HG03342 (cell line): Measurements from ENCODE around the gene FKBP1C.
"Not testable (repeated sequence)": the region's sequence is repeated elsewhere in the genome, so short reads cannot be mapped to it uniquely, and the experiment has no call there.

Experiments used
- ATAC-seq: cut with Tn5 transposase; IDR thresholded peaks from one replicate; pipeline ENCODE4 v1.9.1; 2021; ENCODE audit warnings: mild to moderate bottlenecking, moderate library complexity; ENCODE audit not compliant: unreplicated experiment

Gene FKBP1C

DNA sequence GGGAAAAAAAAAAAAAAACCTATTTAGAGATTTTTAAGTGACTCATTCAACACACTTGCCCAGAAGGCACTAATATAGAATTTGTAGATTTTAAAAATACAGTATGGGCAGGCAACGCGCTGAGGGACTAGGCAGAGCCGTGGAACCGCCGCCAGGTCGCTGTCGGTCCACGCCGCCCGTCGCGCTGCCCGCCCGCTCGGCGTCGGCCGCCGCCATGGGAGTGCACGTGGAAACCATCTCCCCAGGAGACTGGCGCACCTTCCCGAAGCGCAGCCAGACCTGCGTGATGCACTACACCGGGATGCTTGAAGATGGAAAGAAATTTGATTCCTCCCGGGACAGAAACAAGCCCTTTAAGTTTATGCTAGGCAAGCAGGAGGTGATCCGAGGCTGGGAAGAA lies at the start of gene FKBP1C:
FKBP1C (plus strand) TSS at position 127 of the 400 bp plus-strand sequence.
- ATAC-seq, result not testable (repeated sequence)

DNA sequence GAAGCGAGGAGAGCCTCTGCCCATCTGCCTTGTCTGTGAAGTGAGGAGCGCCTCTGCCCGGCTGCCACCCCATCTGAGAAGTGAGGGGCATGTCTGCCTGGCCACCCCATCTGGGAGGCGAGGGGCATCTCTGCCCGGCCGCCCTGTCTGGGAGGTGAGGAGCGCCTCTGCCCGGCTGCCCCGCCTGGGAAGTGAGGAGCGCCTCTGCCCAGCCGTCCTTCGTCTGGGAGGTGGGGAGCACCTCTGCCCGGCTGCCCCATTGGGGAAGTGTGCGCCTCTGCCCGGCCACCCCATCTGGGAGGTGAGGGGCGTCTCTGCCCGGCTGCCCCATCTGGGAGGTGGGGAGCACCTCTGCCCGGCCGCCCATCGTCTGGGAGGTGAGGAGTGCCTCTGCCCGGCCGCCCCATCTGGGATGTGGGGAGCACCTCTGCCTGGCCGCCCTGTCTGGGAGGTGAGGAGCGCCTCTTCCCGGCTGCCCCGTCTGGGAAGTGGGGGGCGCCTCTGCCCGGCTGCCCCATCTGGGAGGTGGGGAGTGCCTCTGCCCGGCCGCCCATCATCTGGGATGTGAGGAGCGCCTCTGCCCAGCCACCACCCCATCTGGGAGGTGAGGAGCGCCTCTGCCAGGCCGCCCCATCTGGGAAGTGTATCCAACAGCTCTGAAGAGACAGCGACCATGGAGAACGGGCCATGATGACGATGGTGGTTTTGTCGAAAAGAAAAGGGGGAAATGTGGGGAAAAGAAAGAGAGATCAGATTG lies 47.0 kb upstream of the FKBP1C start:
- ATAC-seq, result not testable (repeated sequence)

DNA sequence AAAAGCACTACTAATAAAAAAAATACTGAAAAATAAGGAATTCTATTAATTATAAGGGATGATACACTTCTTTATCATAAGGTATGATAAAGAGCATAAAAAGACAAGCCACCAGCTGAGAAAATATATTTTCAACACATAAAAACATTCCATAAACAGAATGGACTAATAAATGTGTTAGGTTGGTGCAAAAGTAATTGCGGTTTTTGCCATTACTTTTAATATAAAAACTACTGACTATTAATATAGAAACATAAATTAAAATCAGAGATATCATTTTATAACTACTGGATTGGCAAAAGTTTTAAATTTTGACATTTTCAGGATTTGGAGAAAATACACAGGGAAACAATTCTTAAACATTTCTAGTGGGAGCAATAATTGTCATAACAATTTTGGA lies 37.1 kb upstream of the FKBP1C start:
- ATAC-seq, result no peak

DNA sequence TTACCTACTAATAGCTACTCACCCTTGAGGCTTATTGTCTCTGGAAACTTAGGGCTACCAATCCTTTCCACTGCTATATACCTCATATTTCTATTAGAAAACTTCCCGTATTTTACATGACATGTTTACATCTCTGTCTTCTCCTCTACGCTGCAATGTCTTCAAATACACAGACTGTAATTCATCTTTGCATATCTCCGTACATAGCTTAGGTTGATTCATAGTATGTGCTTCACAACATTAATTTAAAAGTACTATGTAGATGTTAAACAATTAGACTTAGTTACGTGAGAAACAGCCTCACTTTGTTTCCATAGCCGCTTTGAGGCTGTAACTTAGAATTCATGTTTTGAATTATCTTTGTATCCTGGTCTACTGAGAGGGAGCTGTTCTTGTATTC lies 35.1 kb upstream of the FKBP1C start:
- ATAC-seq, result no peak

DNA sequence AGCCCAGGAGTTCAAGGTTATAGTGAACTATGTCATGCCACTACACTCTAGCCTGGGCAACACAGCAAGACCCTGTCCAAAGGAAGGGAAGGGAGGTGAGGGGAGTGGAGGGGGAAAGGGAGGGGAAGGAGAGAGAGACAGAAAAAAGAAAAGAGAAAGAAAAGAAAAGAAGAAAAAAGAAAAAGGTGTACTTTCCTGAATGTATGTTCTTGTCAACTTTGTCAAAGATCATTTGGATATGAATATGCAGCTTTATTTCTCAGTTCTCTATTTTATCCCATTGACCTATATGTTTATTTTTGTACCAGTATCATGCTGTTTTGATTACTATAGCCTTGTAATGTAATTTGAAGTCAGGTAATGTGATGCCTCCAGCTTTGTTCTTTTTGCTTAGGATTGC lies 30.9 kb upstream of the FKBP1C start:
- no peak for ATAC-seq

DNA sequence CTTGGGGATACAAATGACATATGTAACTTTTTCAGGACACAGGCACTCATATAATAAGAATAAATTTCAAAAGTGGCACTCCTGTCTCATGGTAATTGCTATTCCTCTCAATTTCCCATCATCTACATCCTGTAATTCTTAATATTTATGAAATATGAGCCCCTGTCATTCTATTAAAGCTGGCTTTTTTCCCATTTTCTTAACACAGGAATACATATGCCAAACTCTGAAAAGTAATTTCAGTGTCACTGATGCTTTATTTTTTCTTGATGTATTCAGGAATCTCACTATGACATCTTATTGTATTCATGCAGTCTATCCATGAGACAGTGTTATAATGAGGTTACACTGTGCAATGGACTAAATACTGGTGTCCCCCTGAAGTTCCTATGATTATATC lies 24.3 kb upstream of the FKBP1C start:
- ATAC-seq, result no peak

DNA sequence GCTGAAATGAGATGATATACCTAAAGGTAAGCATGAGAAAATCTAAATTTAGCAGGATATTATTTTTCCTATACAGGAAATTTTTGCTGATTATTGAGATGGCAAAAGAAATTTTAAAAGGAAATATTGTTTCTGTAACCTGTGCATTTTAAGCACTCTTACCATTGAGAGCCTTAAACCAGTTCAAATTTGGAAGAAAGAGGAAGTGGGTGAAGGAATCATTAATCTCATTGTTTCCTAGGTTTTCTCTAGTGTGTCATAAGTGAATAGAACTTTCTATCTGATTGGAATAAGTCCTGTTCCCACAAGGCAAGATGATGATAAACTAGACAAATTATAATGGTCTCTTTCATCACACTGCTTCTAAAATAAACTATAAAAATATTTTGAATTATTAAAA lies 22.4 kb upstream of the FKBP1C start:
- ATAC-seq, result no peak

DNA sequence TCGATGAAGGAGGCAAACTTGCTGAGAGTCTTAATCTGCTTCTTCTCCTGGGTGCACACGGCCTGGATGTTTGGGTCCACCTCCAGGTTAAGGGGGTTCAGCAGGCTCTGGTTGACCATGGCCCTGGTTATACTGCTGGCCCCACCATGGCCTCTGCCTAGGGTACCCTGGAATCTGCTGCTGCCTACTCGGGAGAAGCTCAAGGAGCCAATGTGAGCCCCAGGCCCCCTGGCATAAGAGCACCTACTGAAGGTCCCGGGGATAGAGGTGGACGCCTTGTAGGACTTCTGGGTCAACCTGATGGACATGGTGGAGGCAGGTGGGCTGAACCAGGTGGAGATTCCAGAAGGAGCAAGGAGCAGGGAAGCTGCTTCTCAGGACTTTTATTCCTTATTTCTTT lies 17.9 kb upstream of the FKBP1C start:
- no peak for ATAC-seq

DNA sequence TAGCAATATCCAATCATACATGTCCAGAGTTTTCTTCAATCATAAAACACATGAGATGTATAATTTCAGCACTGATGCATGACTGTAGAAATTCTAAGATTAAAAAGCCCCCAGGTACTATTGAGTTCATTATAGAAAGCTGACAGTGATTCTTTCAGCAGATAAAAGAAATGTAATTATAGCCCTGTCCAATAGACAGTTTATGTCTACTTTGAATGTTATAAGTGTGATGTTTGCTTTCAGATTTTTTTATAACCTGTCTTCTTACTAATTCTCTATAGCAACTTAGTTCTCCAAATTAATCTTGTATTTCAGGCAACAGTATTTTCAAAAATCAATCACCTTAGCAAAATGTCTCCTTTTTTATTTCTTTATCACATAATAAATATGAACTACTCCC lies 13.5 kb upstream of the FKBP1C start:
- ATAC-seq, result no peak

DNA sequence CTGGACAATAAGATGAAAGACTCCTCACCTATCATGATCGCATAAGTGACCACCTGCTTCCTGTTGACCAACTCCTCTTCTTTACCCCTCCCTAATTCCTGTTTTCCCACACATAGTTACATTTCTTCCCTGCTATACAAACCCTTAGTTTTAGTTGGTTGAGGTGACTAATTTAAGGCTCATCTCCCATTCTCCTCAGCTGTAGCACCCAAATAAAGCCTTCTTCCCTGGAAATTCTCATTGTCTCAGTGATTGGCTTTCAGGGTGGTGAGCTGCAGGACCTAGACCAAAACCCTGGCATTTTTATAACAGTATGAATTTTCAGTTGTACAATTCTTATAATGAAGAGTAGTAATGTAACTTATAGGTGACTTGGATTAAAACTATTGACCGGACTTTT lies 2.1 kb downstream of the FKBP1C start:
- ATAC-seq, result no peak

DNA sequence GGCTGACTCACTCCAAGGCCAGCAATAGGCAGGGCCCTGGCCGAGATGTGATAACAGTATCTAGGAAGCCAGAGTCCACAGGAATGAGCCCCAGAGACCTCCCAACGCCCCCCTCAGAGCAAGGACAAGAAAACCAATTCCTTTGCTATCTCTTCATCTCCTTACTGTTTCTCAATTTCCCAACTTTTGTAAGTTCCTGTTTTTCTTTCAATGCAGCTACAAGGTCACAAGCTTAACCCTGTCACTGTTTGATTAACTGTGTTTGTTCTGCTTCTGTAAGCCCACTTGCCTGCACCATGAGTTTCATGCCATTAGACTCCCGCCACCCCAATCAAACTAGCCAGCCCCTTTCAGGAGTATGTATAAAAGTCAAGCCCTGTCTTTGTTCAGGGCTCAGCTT lies 3.5 kb downstream of the FKBP1C start:
- ATAC-seq, result no peak

DNA sequence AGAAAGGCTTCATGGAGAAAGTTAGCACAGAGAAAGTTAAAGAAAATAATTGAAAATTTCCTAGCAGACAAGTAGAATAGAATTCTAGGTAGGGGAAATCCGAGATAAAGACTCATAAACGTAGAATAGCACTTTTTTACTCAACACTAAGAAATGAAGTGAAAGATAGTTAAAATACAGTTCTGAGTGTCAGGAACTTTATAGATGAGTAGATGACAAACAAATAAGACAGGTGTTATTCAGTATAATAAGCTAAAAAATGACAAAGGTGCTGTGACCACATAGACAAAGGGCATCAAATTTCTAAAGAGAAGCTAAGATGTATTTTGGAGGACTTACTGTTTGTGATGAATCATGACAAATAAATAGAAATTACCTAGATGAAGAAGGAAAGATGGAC lies 12.9 kb downstream of the FKBP1C start:
- no peak for ATAC-seq

DNA sequence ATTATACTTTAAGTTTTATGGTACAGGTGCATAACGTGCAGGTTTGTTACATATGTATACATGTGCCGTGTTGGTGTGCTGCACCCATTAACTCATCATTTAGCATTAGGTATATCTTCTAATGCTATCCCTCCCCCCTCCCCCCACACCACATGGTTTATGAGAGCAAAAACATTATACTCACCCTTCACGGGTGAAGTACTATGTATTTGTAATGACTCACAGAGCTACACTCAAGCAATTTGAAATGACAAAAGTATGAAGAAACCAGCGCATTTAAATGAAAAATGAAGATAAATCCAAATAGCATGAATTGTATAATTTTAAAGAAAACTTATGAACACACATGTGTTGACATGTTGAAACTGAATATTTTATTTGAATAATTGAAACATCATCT lies 14.7 kb downstream of the FKBP1C start:
- ATAC-seq, result not testable (repeated sequence)

DNA sequence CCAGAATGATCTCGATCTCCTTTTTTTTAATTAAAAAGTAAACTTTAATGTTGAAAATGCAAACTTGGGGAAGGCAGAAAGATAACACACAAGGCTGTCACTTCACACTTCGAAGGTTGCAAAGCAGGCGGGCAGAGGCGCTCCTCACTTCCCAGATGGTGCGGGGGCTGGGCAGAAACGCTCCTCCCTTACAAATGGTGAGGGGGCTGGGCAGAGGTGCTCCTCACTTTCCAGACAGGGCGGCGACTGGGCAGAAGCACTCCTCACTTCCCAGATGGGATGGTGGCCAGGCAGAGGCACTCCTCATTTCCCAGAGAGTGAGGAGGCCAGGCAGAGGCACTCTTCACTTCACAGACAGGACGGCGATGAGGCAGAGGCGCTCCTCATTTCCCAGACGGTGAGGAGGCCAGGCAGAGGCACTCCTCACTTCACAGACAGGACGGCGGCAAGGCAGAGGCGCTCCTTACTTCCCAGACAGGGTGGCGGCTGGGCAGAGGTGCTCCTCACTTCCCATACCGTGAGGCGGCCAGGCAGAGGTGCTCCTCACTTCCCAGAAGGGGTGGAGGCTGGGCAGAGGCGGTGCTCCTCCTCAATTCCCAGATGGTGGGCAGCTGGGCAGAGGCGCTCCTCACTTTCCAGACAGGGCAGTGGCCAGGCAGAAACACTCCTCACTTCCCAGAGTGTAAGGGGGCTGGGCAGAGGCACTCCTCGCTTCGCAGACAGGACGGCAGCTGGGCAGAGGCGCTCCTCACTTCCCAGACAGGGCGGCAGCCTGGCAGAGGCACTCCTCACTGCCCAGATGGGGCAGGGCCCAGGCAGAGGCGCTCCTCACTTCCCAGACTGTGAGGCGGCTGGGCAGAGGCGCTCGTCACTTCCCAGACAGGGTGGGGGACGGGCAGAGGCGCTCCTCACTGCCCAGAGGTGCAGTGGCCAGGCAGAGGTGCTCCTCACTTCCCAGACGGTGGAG lies 16.9 kb downstream of the FKBP1C start:
- not testable (repeated sequence) for ATAC-seq

DNA sequence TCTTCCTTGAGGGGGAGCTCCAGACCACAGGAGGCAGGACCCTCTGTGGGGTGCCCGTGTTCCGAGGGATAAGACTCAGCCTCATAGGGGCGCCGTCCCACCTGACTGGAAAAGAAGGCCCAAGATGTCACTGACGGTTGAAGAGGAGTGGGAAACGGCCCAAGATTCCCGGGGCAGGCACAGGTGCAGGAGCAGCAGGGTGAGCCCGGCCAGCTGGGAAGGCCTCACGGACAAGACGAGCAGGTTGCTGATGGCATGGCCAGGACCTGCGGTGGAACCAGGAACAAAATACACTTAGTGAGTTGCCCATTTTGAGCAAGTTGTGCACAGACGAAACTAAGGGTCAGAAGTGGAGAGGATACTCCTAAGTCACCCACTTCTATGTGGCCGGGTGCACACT lies 18.8 kb downstream of the FKBP1C start:
- not testable (repeated sequence) for ATAC-seq

DNA sequence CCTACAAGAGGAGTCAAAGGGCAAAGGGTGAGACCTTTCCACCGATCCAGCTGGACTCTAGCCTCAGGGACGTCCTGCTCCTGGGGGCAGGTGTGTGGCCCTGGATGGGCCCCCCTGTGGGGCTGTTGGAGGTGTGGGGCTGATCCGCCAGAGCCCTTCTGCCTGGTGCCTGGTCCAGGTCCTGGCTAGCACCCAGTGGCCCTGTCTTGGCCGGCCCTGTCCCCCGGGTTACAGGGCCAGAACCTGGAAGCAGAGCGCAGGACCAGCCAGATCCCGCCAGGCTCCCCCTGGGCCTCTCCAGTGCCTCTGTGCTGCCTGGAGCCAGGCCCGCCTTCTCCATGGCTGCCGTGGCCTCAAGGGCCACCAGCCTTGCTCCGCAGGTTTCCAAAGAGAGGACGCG lies 19.2 kb downstream of the FKBP1C start:
- ATAC-seq, result not testable (repeated sequence)

DNA sequence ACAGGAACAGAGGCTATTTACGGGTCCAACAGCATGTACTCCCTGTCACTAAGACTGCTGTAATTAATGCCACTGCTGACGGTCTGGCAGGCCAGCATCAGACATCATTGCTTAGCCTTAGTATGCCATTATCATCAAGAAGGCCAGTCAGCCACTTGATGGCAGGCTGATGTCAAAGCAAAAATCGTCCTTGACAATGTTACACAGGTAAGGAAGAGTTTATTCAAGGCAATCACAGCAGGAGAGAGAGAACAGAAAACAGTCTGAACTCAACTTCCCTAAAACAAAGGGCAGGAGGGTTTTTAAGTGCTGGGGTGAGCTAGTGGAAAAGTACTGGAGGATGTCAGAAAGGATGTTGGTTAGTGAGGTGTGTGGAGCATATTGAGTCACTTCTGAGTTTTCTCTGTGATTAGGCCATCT lies 25.1 kb downstream of the FKBP1C start:
- ATAC-seq, result peak; percentile 69

DNA sequence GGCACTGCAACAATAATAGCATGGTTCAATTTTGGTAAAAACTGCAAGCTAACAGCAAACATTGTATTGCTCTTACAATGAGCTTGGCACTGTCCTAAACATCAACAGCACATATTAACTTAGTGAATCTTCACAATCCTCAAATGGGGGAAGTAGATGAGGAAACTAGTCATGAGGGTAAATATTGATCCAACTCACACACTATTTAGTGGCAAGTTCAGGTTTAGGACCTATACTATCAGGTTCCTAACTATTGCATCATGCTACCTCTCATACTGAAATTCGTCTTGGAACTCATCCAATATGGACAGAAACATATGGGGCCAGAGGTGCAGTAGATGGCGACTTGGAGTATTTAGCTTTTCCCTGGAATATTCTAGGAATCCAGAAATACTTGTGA lies 34.2 kb downstream of the FKBP1C start:
- peak; percentile 7 for ATAC-seq

DNA sequence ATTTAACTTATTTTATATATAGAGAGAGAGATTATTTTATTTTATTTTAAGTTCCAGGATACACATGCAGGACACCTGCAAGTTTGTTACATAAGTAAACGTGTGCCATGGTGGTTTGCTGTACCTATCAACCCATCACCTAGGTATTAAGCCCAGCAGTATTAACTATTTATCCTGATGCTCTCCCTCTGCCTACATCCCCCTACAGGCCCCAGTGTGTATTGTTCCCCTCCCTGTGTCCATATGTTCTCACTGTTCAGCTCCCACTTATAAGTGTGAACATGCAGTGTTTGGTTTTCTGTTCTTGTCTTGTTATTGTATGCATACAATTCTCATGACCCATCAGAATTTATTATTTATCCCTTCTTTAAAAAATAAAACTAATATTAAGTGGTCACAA lies 34.6 kb downstream of the FKBP1C start:
- ATAC-seq, result peak; percentile 74

DNA sequence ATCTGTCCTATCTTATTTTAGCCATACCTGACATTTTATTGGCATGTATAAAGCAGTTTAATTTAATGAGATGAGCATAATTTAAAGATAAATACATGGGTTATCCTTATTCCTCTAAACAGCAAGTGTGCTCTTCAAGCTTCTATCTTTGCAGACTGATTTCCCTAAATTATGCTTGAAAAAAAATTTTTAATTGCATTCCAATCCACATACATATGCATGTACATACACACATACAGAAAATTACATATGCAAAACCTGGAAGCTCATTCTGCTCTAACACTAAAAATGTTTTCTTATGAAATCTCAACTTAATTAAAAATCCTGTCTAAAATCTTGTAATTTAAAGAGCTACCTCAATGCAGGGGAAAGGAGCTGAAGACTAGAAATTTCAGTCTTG lies 35.3 kb downstream of the FKBP1C start:
- no peak for ATAC-seq

DNA sequence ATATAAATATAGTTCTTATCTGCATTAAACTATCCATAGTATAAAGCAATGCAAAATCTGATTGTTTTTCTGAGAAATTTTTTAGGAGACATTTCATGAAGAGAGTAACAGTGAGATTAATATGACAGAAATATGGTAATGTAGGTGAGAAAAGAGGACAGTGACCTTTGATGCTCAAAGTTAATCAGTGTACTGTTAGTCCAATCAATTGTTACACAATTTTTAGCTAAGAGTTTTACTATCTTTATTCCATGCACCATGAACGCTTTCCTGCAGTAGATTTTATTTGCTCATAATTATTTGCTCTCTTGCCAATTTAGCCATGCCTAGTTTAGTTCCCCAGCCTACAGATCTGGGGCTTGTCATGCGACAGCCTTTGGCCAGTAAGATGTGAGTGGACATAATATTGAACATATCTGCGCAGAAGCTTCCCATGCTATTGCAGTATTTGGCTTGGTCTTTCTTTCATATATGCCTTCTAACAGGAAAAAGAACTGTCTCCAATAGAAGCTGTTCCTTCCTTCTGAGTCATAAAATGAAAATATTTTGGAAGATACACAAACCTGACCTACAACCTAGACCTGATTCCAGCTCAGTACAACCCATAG lies 38.7 kb downstream of the FKBP1C start:
- no peak for ATAC-seq

DNA sequence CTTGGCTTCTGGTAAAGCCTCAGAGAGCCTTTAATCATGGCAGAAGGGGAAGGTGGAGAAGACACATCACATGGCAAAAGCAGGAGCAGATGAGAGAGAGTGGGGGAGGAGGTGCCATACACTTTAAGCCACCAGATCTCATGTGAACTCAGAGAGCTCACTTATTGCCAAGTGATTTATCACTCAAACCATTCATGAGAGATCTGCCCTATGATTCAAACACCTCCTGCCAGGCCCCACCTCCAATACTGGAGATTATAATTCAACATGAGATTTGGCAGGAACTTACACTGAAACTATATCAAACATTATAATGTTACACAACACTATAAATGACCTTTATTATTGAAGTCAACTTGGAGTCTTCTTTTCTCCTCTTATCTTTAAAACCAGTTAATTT lies 47.9 kb downstream of the FKBP1C start:
- ATAC-seq, result no peak
